HepG2 (cell line): ENCODE data around the gene KRTDAP. TPM values are rescaled to one million over a fixed set of nuclear protein-coding genes. Genes with fewer than 3 reads are reported as not detected.

Experiments used
- ARNTL ChIP-seq: sonication (generic); formaldehyde crosslinking; IDR thresholded peaks from 2 replicates; pipeline ENCODE4 v1.4.0; 2020; ENCODE audit warnings: mild to moderate bottlenecking, missing genetic modification reagents
- CSRNP2 ChIP-seq: sonication (generic); formaldehyde crosslinking; conservative IDR thresholded peaks from 2 replicates; pipeline ENCODE4 v1.8.0; 2022; ENCODE audit warnings: low read depth, missing genetic modification reagents
- DRAP1 ChIP-seq: IDR thresholded peaks from 2 replicates; pipeline ENCODE4 v1.6.1; 2016; ENCODE audit warnings: missing genetic modification reagents, missing compliant biosample characterization
- GATAD2A ChIP-seq: IDR thresholded peaks from 2 replicates; pipeline ENCODE4 v1.6.1; 2016
- HNF4A ChIP-seq: sonication (generic); formaldehyde crosslinking; IDR thresholded peaks from 2 replicates; pipeline ENCODE4 v1.4.0; 2020; ENCODE audit warnings: missing genetic modification reagents
- HNF4G ChIP-seq, 2 experiments: sonication (generic) in 1 of 2; formaldehyde crosslinking in 1 of 2; IDR thresholded peaks; 2 replicates each; pipeline versions ENCODE4 v1.4.0 to v1.6.1; 2011 to 2020; ENCODE audit warnings: borderline replicate concordance in 2 of 2, low read depth in 2 of 2, mild to moderate bottlenecking in 2 of 2, low read length in 1 of 2, missing genetic modification reagents in 1 of 2, moderate library complexity in 1 of 2
- ISL2 ChIP-seq: sonication (generic); formaldehyde crosslinking; IDR thresholded peaks from 2 replicates; pipeline ENCODE4 v1.5.0; 2020; ENCODE audit warnings: missing genetic modification reagents
- MED1 ChIP-seq: sonication (generic); formaldehyde crosslinking; IDR thresholded peaks from 2 replicates; pipeline ENCODE4 v1.4.0; 2020; ENCODE audit warnings: missing genetic modification reagents
- NCOA2 ChIP-seq: sonication (generic); formaldehyde crosslinking; IDR thresholded peaks from 2 replicates; pipeline ENCODE4 v1.8.0; 2022; ENCODE audit warnings: inconsistent platforms
- NFE2 ChIP-seq: sonication (generic); formaldehyde crosslinking; IDR thresholded peaks from 2 replicates; pipeline ENCODE4 v1.4.0; 2020; ENCODE audit warnings: missing genetic modification reagents
- NFIC ChIP-seq: IDR thresholded peaks from 2 replicates; pipeline ENCODE4 v1.6.1; 2012; ENCODE audit warnings: mild to moderate bottlenecking, low read length, inconsistent platforms
- NR0B2 ChIP-seq: sonication (generic); formaldehyde crosslinking; IDR thresholded peaks from 2 replicates; pipeline ENCODE4 v1.4.0; 2020; ENCODE audit warnings: mild to moderate bottlenecking, missing genetic modification reagents
- NR2F2 ChIP-seq: IDR thresholded peaks from 2 replicates; pipeline ENCODE4 v1.6.1; 2012; ENCODE audit warnings: low read depth, inconsistent platforms, borderline replicate concordance
- NR2F6 ChIP-seq, 2 experiments: IDR thresholded peaks; 2 replicates each; pipeline ENCODE4 v1.6.1; 2016; ENCODE audit warnings: antibody characterized with exemption in 1 of 2, mild to moderate bottlenecking in 1 of 2
- PATZ1 ChIP-seq: sonication (generic); formaldehyde crosslinking; IDR thresholded peaks from 2 replicates; pipeline ENCODE4 v1.4.0; 2020; ENCODE audit warnings: missing genetic modification reagents
- PHF21A ChIP-seq: sonication (generic); formaldehyde crosslinking; IDR thresholded peaks from 2 replicates; pipeline ENCODE4 v1.5.0; 2020; ENCODE audit warnings: mild to moderate bottlenecking, missing genetic modification reagents
- RXRB ChIP-seq: IDR thresholded peaks from 2 replicates; pipeline ENCODE4 v1.6.1; 2016; ENCODE audit warnings: borderline replicate concordance, missing genetic modification reagents, missing compliant biosample characterization
- SIX1 ChIP-seq: sonication (generic); formaldehyde crosslinking; IDR thresholded peaks from 2 replicates; pipeline ENCODE4 v1.4.0; 2020; ENCODE audit warnings: missing genetic modification reagents, borderline replicate concordance
- SMAD1 ChIP-seq: sonication (generic); formaldehyde crosslinking; IDR thresholded peaks from 2 replicates; pipeline ENCODE4 v1.4.0; 2020; ENCODE audit warnings: missing genetic modification reagents, low read depth, mild to moderate bottlenecking, borderline replicate concordance
- SOX5 ChIP-seq: IDR thresholded peaks from 2 replicates; pipeline ENCODE4 v1.6.1; 2016; ENCODE audit warnings: borderline replicate concordance
- SOX6 ChIP-seq, 2 experiments: fragments of 450-650 bp in 1 of 2; sonication (generic) in 1 of 2; formaldehyde crosslinking in 1 of 2; IDR thresholded peaks; 2 replicates each; pipeline versions ENCODE4 v1.4.0 to v1.6.1; 2017 to 2020; ENCODE audit warnings: antibody characterized with exemption in 1 of 2, mild to moderate bottlenecking in 1 of 2, missing genetic modification reagents in 1 of 2
- TBX2 ChIP-seq: sonication (generic); formaldehyde crosslinking; IDR thresholded peaks from 2 replicates; pipeline ENCODE4 v1.5.0; 2020; ENCODE audit warnings: missing genetic modification reagents, mild to moderate bottlenecking, borderline replicate concordance
- TEAD3 ChIP-seq: optimal IDR thresholded peaks from 2 replicates; pipeline ENCODE3; 2016; ENCODE audit warnings: borderline replicate concordance
- ZBTB7B ChIP-seq: sonication (generic); formaldehyde crosslinking; IDR thresholded peaks from 2 replicates; pipeline ENCODE4 v1.4.0; 2020; ENCODE audit warnings: missing genetic modification reagents
- ZNF768 ChIP-seq: sonication (generic); formaldehyde crosslinking; IDR thresholded peaks from 2 replicates; pipeline ENCODE4 v1.4.0; 2020; ENCODE audit warnings: missing genetic modification reagents
- polyA plus RNA-seq, 8 experiments: library from polyadenylated mRNA; depleted of rRNA in 3 of 8; stranded (reverse) in 7 of 8; unstranded in 1 of 8; fragments of >200 nt; fragmentation: Illumina TruSeq in 4 of 8; extraction: Trizol in 4 of 8; gene quantifications; 2 replicates each; pipeline versions ENCODE4 v1.2.1 to v1.2.3, GENCODE V29; 2011 to 2016; ENCODE audit warnings: low read depth in 4 of 8, missing spikeins in 1 of 8, mixed read lengths in 1 of 8; ENCODE audit not compliant: insufficient read depth in 1 of 8
- total RNA-seq, 5 experiments: library from RNA; depleted of rRNA; stranded (reverse); fragments of >200 nt; fragmentation: Illumina TruSeq; extraction: Trizol; gene quantifications; 2 replicates each; pipeline ENCODE4 v1.2.3, GENCODE V29; 2016; ENCODE audit warnings: low read depth in 1 of 5

The KRTDAP gene
- total and polyA plus RNA-seq, 2 of the 13 experiments (the other 11 are each of a cell fraction or from before 2014, with no cell fraction given), result 0.86 to 1.5 TPM

GRCh38 chr19:35486268-35486708, 4.0 kb downstream of the KRTDAP start (continued):
- TF ChIP-seq RXRB (peak; percentile 43; the same call in 1 of the 2 replicates), NFIC (0 out of 2 replicates have a peak, but pooled peaks have one; percentile 40), PATZ1 (CRISPR knock-in tag) (0 out of 2 replicates have a peak, but pooled peaks have one; percentile 12), DRAP1 (CRISPR knock-in tag) (no peak), SOX5 (CRISPR knock-in tag) (peak; percentile 55; the same call in 1 of the 2 replicates), HNF4G (IDR thresholded peaks at IDR 0.05; ENCODE audit: borderline replicate concordance, low read depth, low read length) (peak; percentile 61), HNF4G (CRISPR knock-in tag; IDR thresholded peaks at IDR 0.05; ENCODE audit: borderline replicate concordance, low read depth) (no peak), NR2F6 (IDR thresholded peaks at IDR 0.05) (peak; percentile 62), NR2F6 (CRISPR knock-in tag; IDR thresholded peaks at IDR 0.05) (no peak), HNF4A (CRISPR knock-in tag) (peak; percentile 69), SIX1 (peak; percentile 70; the same call in 1 of the 2 replicates), SMAD1 (no peak), NCOA2 (CRISPR knock-in tag) (peak; percentile 37; the same call in 1 of the 2 replicates), TBX2 (CRISPR knock-in tag) (peak; percentile 38; the same call in 1 of the 2 replicates), SOX6 (IDR thresholded peaks at IDR 0.05) (no peak), SOX6 (CRISPR knock-in tag; IDR thresholded peaks at IDR 0.05) (peak; percentile 71), ISL2 (CRISPR knock-in tag) (peak; percentile 51), CSRNP2 (no peak), TEAD3 (peak; percentile 51), NFE2 (CRISPR knock-in tag) (no peak), ZNF768 (CRISPR knock-in tag) (no peak), NR0B2 (CRISPR knock-in tag) (no peak), GATAD2A (CRISPR knock-in tag) (0 out of 2 replicates have a peak, but pooled peaks have one; percentile 27), MED1 (CRISPR knock-in tag) (peak; percentile 41), ARNTL (CRISPR knock-in tag) (0 out of 2 replicates have a peak, but pooled peaks have one; percentile 37), ZBTB7B (CRISPR knock-in tag) (peak; percentile 81), PHF21A (CRISPR knock-in tag) (peak; percentile 36; the same call in 1 of the 2 replicates), NR2F2 (peak; percentile 79)
